Liver (tissue), 9 donors: ENCODE results near the gene TBC1D8B. TPM values are rescaled to one million over a fixed set of nuclear protein-coding genes. Genes with fewer than 3 reads are reported as not detected.

Source experiments
- DNase-seq: peaks from one replicate; pipeline ENCODE4 v3.0.0-alpha.2; 2017; ENCODE audit warnings: low spot score
- H3K27ac ChIP-seq, 2 donors: one replicate each; pipeline ENCODE4 v1.7.0; 2013; ENCODE audit warnings: inconsistent platforms in 2 of 2, low read length in 2 of 2, control low read depth in 1 of 2, low read depth in 1 of 2, mild to moderate bottlenecking in 1 of 2
- H3K27me3 ChIP-seq, 4 donors: one replicate each; pipeline versions ENCODE4 v1.6.1 to v1.7.0; 2013; ENCODE audit warnings: low read length in 3 of 4, inconsistent platforms in 1 of 4, mild to moderate bottlenecking in 1 of 4, moderate library complexity in 1 of 4; ENCODE audit not compliant: control insufficient read depth in 4 of 4, insufficient read depth in 4 of 4
- H3K36me3 ChIP-seq, 4 donors: one replicate each; pipeline versions ENCODE4 v1.6.1 to v1.7.0; 2013; ENCODE audit warnings: low read length in 3 of 4, mild to moderate bottlenecking in 3 of 4, low read depth in 1 of 4, moderate library complexity in 1 of 4; ENCODE audit not compliant: control insufficient read depth in 4 of 4, insufficient read depth in 3 of 4
- H3K4me1 ChIP-seq, 4 donors: one replicate each; pipeline versions ENCODE4 v1.6.1 to v1.7.0; 2013; ENCODE audit warnings: low read length in 3 of 4, mild to moderate bottlenecking in 3 of 4, moderate library complexity in 1 of 4; ENCODE audit not compliant: control insufficient read depth in 4 of 4, insufficient read depth in 4 of 4
- H3K4me3 ChIP-seq, 3 donors: one replicate each; pipeline versions ENCODE4 v1.6.1 to v1.7.0; 2013; ENCODE audit warnings: low read length in 3 of 3, control low read depth in 1 of 3, low read depth in 1 of 3, mild to moderate bottlenecking in 1 of 3
- H3K9ac ChIP-seq, 2 donors: one replicate each; pipeline ENCODE4 v1.7.0; 2013; ENCODE audit warnings: low read length in 2 of 2, mild to moderate bottlenecking in 2 of 2, moderate library complexity in 2 of 2, control low read depth in 1 of 2, low read depth in 1 of 2
- H3K9me3 ChIP-seq, 4 donors: one replicate each; pipeline versions ENCODE4 v1.6.1 to v1.7.0; 2013; ENCODE audit warnings: low read length in 3 of 4; ENCODE audit not compliant: control insufficient read depth in 4 of 4
- ATF3 ChIP-seq: IDR thresholded peaks from 2 replicates; pipeline ENCODE4 v1.6.1; 2016; ENCODE audit warnings: antibody characterized with exemption
- CTCF ChIP-seq: fragments of 150-350 bp; IDR thresholded peaks from 2 replicates; pipeline ENCODE4 v1.5.1; 2017; ENCODE audit warnings: improper control_type of control experiment, low read depth, low read length; ENCODE audit not compliant: missing input control
- EGR1 ChIP-seq, 2 donors: IDR thresholded peaks; 2 replicates each; pipeline ENCODE4 v1.6.1; 2016 to 2018; ENCODE audit warnings: antibody characterized with exemption in 2 of 2, low read depth in 2 of 2
- FOXA1 ChIP-seq: IDR thresholded peaks from 2 replicates; pipeline ENCODE4 v1.6.1; 2016; ENCODE audit warnings: antibody characterized with exemption
- FOXA2 ChIP-seq: IDR thresholded peaks from 2 replicates; pipeline ENCODE4 v1.6.1; 2016; ENCODE audit warnings: antibody characterized with exemption
- GABPA ChIP-seq, 2 donors: IDR thresholded peaks in 1 of 2; conservative IDR thresholded peaks in 1 of 2; 2 replicates each; pipeline ENCODE4 v1.6.1; 2016; ENCODE audit warnings: antibody characterized with exemption in 2 of 2, mild to moderate bottlenecking in 1 of 2, moderate library complexity in 1 of 2
- HNF4A ChIP-seq, 2 donors: conservative IDR thresholded peaks; 2 replicates each; pipeline ENCODE4 v1.6.1; 2016; ENCODE audit warnings: antibody characterized with exemption in 2 of 2, mild to moderate bottlenecking in 2 of 2
- JUND ChIP-seq, 2 donors: IDR thresholded peaks; 2 replicates each; pipeline ENCODE4 v1.6.1; 2016; ENCODE audit warnings: antibody characterized with exemption in 2 of 2
- MAX ChIP-seq: IDR thresholded peaks from 2 replicates; pipeline ENCODE4 v1.6.1; 2016; ENCODE audit warnings: antibody characterized with exemption
- NR2F2 ChIP-seq: IDR thresholded peaks from 2 replicates; pipeline ENCODE4 v1.6.1; 2016; ENCODE audit warnings: antibody characterized with exemption
- RAD21 ChIP-seq, 2 donors: IDR thresholded peaks; 2 replicates each; pipeline ENCODE4 v1.6.1; 2016; ENCODE audit warnings: antibody characterized with exemption in 2 of 2, mild to moderate bottlenecking in 2 of 2
- REST ChIP-seq: IDR thresholded peaks from 2 replicates; pipeline ENCODE4 v1.6.1; 2016; ENCODE audit warnings: antibody characterized with exemption, mild to moderate bottlenecking
- RXRA ChIP-seq, 2 donors: IDR thresholded peaks; 2 replicates each; pipeline ENCODE4 v1.6.1; 2017 to 2018; ENCODE audit warnings: antibody characterized with exemption in 2 of 2, mild to moderate bottlenecking in 1 of 2
- SP1 ChIP-seq: IDR thresholded peaks from 2 replicates; pipeline ENCODE4 v1.6.1; 2018; ENCODE audit warnings: antibody characterized with exemption, mild to moderate bottlenecking
- TAF1 ChIP-seq: conservative IDR thresholded peaks from 2 replicates; pipeline ENCODE4 v1.6.1; 2016; ENCODE audit warnings: antibody characterized with exemption, mild to moderate bottlenecking
- YY1 ChIP-seq: IDR thresholded peaks from 2 replicates; pipeline ENCODE4 v1.6.1; 2016; ENCODE audit warnings: antibody characterized with exemption, mild to moderate bottlenecking
- ZBTB33 ChIP-seq: IDR thresholded peaks from 2 replicates; pipeline ENCODE4 v1.6.1; 2016; ENCODE audit warnings: antibody characterized with exemption
- WGBS: extraction: QIAGEN DNeasy Blood & Tissue Kit; methylation state at CpG from one replicate; pipeline ENCODE4 v1.1.7; 2013; 5-methylcytosine and 5-hydroxymethylcytosine counted together
- polyA plus RNA-seq, 2 donors: library from polyadenylated mRNA; stranded (reverse) in 1 of 2; unstranded in 1 of 2; fragments of 200-250 nt in 1 of 2; fragments of >200 nt in 1 of 2; fragmentation: Nextera tagmentation in 1 of 2; extraction: Ambion mirVana in 1 of 2; gene quantifications; one replicate each; pipeline versions ENCODE4 v1.2.1 to v1.2.3, GENCODE V29; 2013 to 2015
- total RNA-seq, 2 donors: library from RNA; depleted of rRNA; stranded (reverse); fragments of >200 nt; gene quantifications; one replicate each; pipeline ENCODE4 v1.2.3, GENCODE V29; 2014
- donor health status: healthy.
- donor health status: healthy.
- donor health status: healthy.
- donor health status: healthy.
- donor health status: healthy.

TBC1D8B gene
- total and polyA plus RNA-seq, 4 donors: 3.7 to 12.1 (median 4.7) TPM

- no peaks in the 10 kb centered on the region for H3K36me3 ChIP-seq
- TF ChIP-seq NR2F2 (no peak), JUND (IDR thresholded peaks at IDR 0.05) (no peak), FOXA2 (no peak), FOXA1 (no peak), MAX (no peak), TAF1 (no peak), ZBTB33 (no peak), RXRA (IDR thresholded peaks at IDR 0.05) (no peak), EGR1 (IDR thresholded peaks at IDR 0.05; ENCODE audit: low read depth in 2 of 2) (no peak), REST (no peak), ATF3 (no peak), SP1 (no peak), YY1 (no peak), GABPA (IDR thresholded peaks at IDR 0.05 in 1 of 2, conservative IDR thresholded peaks at IDR 0.05 in 1 of 2) (no peak)
- no peak overlapping the region for H3K4me3 ChIP-seq
- H3K9me3 ChIP-seq: peaks cover 0 to 3% (median 0%) of the 10 kb centered on the region in 4 donors
- H3K27ac ChIP-seq: no peak overlapping the region
- H3K4me1 ChIP-seq: no peaks in the 10 kb centered on the region
- no peak overlapping the region for H3K9ac ChIP-seq
- H3K27me3 ChIP-seq: peaks cover 0 to 6% (median 0%) of the 10 kb centered on the region in 4 donors
- WGBS: 77% methylated on average over 7 of the region's 7 CpGs
- DNase-seq: no peak
These were observed 89.4 kb downstream of the TBC1D8B start for GRCh38 chrX:106891762-106892460.

GRCh38 chrX:106894392-106894909, 92.0 kb downstream of the TBC1D8B start:
- no peaks in the 10 kb centered on the region for H3K36me3 ChIP-seq
- no peaks in the 10 kb centered on the region for H3K9me3 ChIP-seq
- peak; percentile 37 for DNase-seq
- 28% methylated on average over 6 of the region's 6 CpGs for WGBS
- H3K27me3 ChIP-seq: peaks cover 0 to 3% (median 0%) of the 10 kb centered on the region in 4 donors
- no peak overlapping the region for H3K4me3 ChIP-seq
- H3K9ac ChIP-seq: no peak overlapping the region
- peak; percentile 79 for TF ChIP-seq CTCF
- peak; percentile 89 to 94 for TF ChIP-seq RAD21 (IDR thresholded peaks at IDR 0.05)
- TF ChIP-seq HNF4A (conservative IDR thresholded peaks at IDR 0.05): no peak
- TF ChIP-seq SP1: no peak
- no peak for TF ChIP-seq GABPA (IDR thresholded peaks at IDR 0.05 in 1 of 2, conservative IDR thresholded peaks at IDR 0.05 in 1 of 2)
- no peak for TF ChIP-seq NR2F2
- TF ChIP-seq YY1: no peak
- H3K4me1 ChIP-seq: peaks cover 0 to 10% (median 8%) of the 10 kb centered on the region in 4 donors
- no peak overlapping the region for H3K27ac ChIP-seq
